Effector CD8-positive, alpha-beta T cell (primary cell): Measurements from ENCODE around the gene DNPH1.

Source experiments
- DNase-seq: peaks from one replicate; lab custom pipeline; 2025; lab: John Stamatoyannopoulos, UW
- total RNA-seq, 4 experiments: gene quantifications; one replicate each; lab custom pipeline; 2026; lab: John Stamatoyannopoulos, UW

Gene DNPH1
- 15.4 to 39.8 (median 22.2) reads per million in 4 experiments for total RNA-seq

- DNase-seq = peak; percentile 65
Observed at GRCh38 chr6:43228951-43229802, at the start of gene DNPH1. Gene DNPH1 (minus strand): TSS chr6:43229481. CDS start chr6:43229456, 25 bp downstream.

DNA sequence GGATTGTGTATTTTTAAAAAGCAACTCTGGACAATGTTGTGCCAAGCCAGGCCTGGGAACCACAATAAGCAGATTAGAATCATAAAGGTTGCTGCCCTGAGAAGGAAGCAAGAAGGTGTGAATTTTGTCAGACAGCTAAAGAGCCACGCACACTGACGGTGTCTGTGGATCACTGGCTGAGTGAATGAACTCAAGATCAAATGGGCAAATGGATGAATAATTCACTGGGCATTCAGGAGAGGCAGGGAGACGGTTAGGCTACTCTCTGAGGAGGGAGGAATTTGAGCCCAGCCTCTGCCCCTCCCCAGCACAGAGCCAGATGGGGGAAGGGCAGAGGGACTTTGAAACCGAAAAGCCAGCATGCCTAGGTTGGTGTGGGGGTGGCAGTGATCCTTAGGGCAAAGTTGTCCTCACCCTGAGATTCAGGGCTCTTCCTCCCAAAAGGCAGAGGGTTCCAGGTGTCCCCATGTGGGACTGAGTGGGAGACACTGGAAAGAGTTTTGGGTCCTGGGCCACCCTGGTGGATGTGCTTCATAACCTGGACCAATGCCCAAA lies 49.3 kb upstream of the DNPH1 start:
- DNase-seq = no peak

- DNase-seq = no peak
Observed at GRCh38 chr6:43277643-43278523, 48.6 kb upstream of the DNPH1 start.

- DNase-seq = no peak
Observed at GRCh38 chr6:43277306-43277642, 48.0 kb upstream of the DNPH1 start.

DNA sequence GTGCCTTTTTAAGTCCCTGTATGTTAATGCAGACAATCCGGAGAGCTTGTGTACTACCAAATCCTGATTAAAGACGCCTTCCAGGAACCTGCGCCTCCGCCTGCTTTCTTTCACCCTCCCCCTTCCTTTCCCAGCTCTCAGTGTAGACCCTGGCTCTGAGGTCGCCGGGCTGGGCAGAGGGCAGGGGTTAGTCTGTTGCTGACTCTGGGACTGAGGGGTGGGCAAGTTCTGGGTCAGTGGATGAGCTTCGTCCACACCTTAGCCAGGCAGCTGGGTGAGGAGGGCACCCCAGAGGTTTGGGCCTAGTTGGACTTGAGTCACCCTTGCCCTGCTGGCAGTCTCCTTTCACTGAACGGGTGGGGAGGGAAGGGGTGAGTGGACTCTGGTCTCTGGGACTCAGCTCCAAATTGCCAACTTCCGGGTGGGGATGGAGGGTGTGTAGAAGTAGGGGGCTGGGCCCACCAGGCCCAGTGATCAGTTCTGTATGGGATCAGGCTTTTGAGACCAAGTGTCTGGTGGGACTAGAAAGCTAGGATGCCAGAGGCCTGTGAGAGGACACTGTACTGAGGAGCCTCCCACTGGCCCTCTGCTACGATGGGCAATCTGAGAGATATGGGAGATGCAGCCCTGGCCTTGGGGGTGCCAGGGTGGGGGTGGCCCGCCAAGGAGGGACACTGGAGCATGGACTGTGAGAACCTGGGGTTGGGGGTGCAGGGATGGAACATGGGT lies 47.5 kb upstream of the DNPH1 start:
- DNase-seq = no peak

GRCh38 chr6:43275801-43276576 lies 46.7 kb upstream of the DNPH1 start:
- DNase-seq = peak; percentile 3

DNA sequence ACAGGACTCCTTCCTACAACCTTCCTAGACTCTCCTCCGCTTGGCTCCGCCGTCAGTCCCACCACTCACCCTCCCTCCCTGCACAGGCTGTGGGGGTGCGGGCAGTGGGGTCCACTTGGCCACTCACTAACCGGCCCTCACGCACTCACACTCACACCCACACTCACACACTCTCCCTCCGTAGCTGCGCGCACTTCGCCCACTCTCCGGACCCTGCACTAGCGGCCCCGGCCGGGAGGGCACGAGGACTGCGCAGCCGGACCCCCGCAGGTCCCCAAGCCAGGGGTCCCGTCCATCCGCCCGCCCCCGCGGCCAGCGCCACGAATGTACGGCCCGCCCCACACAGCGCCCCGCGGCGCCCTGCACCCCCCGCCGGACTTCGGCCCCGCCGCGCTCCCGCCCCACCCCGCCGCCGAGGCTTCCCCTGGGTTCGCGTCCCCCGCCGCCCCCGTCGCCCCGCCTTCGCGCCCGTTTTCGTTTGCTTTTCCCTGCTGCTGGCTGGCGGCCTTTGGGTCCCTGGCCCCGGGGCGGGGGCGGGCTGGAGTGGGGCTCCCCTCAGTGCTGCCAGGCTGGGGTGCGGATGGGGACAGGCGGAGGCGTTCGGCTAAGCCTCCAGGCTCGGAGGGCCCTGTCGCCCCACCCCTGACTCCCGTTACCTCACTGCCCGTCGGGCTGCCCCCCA lies 45.8 kb upstream of the DNPH1 start:
- peak; percentile 9 for DNase-seq

DNA sequence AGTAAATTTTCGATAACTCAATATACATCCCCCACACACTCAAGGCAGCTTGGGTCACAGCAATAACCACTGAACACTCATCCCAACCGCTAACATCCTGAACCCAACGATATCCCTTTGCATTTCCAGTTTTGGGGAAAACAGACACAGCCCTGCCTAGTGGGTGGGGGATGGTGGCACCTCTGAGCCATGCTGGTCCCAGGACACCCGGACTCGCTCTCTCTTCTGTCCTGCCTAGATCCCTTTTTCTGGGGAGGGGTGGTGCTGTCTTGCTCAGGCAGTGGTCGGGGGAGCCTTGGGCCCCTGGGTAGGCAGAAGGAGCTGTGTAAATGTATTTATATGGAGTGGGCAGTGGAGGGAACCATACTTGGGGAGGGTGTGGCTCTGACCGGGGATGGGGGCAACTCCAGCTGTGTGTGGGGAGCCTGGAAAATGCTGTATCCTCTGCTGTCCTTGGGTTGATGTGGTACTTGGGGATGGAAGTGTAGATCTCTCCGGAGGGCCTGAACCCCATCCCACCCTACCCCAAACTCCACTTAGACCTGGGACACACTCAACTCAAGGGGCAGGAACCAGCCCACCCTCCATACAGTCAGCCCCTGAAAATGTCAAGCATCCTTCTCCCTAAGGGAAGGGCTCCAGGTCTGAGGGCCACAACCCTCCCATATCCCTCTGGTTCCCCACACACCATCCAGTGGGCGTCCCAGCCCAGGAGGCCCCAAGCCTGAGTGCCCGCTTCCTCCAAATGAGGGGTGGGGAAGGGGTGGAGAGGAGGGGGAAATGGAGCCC lies 45.0 kb upstream of the DNPH1 start:
- no peak for DNase-seq

- no peak for DNase-seq
Observed at GRCh38 chr6:43273707-43274106, 44.4 kb upstream of the DNPH1 start.

- no peak for DNase-seq
Observed at GRCh38 chr6:43271944-43272343, 42.7 kb upstream of the DNPH1 start.

- DNase-seq = no peak
Observed at GRCh38 chr6:43271103-43271815, 42.0 kb upstream of the DNPH1 start.

DNA sequence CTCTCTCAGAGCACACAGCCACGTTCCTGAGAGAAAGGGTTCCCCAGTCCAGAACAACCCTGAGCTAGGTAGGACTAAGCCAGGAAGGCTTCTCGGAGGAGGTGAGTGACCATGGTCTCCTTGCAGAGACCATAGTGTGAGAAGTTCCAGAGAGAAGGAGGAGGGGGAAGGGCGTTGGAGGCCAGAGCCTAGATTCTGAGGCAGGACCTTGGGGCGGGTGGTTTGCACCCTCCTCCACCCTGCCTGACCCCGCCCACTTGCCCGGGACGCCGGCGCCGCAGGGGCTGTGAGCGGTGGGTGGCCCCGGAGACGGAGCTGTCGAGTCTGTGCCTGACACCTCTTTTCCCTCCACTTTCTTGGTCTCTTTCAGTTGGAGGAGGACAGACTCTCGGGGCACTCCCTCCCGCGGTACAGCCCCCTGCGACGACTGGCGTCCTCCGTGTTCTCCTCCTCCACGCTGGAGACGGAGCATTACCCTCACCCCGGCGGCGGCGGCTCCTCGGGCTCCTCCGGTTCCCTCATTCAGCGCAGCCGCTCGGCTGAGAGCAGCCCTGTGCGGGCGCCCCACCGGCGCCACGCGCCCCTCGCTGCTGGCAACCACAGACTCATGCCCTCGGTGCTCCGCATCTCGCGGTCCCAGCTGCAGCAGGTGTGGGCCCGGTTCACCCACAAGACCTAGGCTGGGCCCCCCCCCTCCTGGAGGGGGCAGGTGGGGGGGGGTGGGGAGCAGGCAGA lies 40.2 kb upstream of the DNPH1 start:
- peak; percentile 20 for DNase-seq

- no peak for DNase-seq
Observed at GRCh38 chr6:43268782-43269272, 39.5 kb upstream of the DNPH1 start.

- no peak for DNase-seq
Observed at GRCh38 chr6:43268355-43268700, 39.0 kb upstream of the DNPH1 start.

- no peak for DNase-seq
Observed at GRCh38 chr6:43267619-43268354, 38.5 kb upstream of the DNPH1 start.

DNA sequence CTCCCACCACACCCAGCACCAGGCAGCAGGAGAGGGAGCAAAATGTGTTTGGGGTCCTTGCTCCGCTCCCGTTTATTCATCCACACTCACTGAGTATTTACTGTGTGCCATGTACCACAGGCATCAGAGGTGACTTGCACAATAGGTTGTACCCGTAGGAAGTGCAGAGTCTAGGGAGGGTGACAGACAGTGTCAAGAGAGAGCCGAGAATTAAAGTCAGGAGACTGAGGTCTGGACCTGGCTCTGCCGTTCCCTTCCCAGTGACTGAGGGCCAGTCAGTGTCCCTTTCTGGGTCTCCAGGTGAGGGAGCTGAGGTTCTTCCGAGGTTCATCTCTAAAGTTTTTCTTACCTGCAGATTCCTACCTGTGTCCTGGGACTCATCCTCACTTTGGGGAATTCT lies 36.3 kb upstream of the DNPH1 start:
- DNase-seq = no peak

- DNase-seq = no peak
Observed at GRCh38 chr6:43264599-43265145, 35.4 kb upstream of the DNPH1 start.
